ENCODE results near the gene LRP8. TPM values are rescaled to one million over a fixed set of nuclear protein-coding genes. Genes with fewer than 3 reads are reported as not detected.

The LRP8 gene
- polyA plus RNA-seq, 2 donors = 2.7 to 6.9 TPM

GRCh38 chr1:53274026-53274425 lies 53.8 kb downstream of the LRP8 start:
- Histone ChIP-seq H3K4me1 (ENCODE audit: control insufficient read depth in 2 of 2, insufficient read depth in 2 of 2, low read length in 1 of 2) (peaks cover 0 to 13% of the 10 kb centered on the region in 2 donors), H3K9me3 (ENCODE audit: control insufficient read depth in 2 of 2, insufficient read depth in 1 of 2, low read depth in 1 of 2, low read length in 1 of 2) (peaks cover 0 to 2% of the 10 kb centered on the region in 2 donors), H3K27me3 (ENCODE audit: control insufficient read depth in 1 of 2, insufficient read depth in 2 of 2, low read length in 2 of 2) (no peaks in the 10 kb centered on the region), H3K36me3 (ENCODE audit: control insufficient read depth in 2 of 2, insufficient read depth in 2 of 2, low read length in 1 of 2) (peaks cover 0 to 8% of the 10 kb centered on the region in 2 donors), H3K4me3 (ENCODE audit: low read depth in 1 of 2, low read length in 2 of 2) (no peak overlapping the region), H3K27ac (ENCODE audit: low read depth in 2 of 2, low read length in 1 of 2) (no peak overlapping the region)
- 91 to 94% methylated on average over 4 of the region's 4 CpGs for WGBS, 2 donors

- no peak overlapping the region for H3K4me3 ChIP-seq (ENCODE audit: low read depth in 1 of 2, low read length in 2 of 2)
- no peak overlapping the region for H3K27ac ChIP-seq (ENCODE audit: low read depth in 2 of 2, low read length in 1 of 2)
- H3K9me3 ChIP-seq (ENCODE audit: control insufficient read depth in 2 of 2, insufficient read depth in 1 of 2, low read depth in 1 of 2, low read length in 1 of 2) = peaks cover 0 to 2% of the 10 kb centered on the region in 2 donors
- no peaks in the 10 kb centered on the region for H3K27me3 ChIP-seq (ENCODE audit: control insufficient read depth in 1 of 2, insufficient read depth in 2 of 2, low read length in 2 of 2)
- H3K36me3 ChIP-seq (ENCODE audit: control insufficient read depth in 2 of 2, insufficient read depth in 2 of 2, low read length in 1 of 2) = peaks cover 0 to 8% of the 10 kb centered on the region in 2 donors
- WGBS, 2 donors = 43 to 71% methylated on average over 2 of the region's 2 CpGs
- H3K4me1 ChIP-seq (ENCODE audit: control insufficient read depth in 2 of 2, insufficient read depth in 2 of 2, low read length in 1 of 2) = peaks cover 0 to 13% of the 10 kb centered on the region in 2 donors
These were observed 54.3 kb downstream of the LRP8 start for GRCh38 chr1:53273526-53273925.

- Histone ChIP-seq H3K36me3 (ENCODE audit: control insufficient read depth in 2 of 2, insufficient read depth in 2 of 2, low read length in 1 of 2) (peaks cover 0 to 8% of the 10 kb centered on the region in 2 donors), H3K27me3 (ENCODE audit: control insufficient read depth in 1 of 2, insufficient read depth in 2 of 2, low read length in 2 of 2) (no peaks in the 10 kb centered on the region)
- WGBS, 2 donors = 88 to 95% methylated on average over 4 of the region's 4 CpGs
These were observed 55.5 kb downstream of the LRP8 start for GRCh38 chr1:53272349-53272748.

GRCh38 chr1:53271446-53272090 lies 56.3 kb downstream of the LRP8 start:
- Histone ChIP-seq H3K27ac (ENCODE audit: low read depth in 2 of 2, low read length in 1 of 2) (no peak overlapping the region), H3K9me3 (ENCODE audit: control insufficient read depth in 2 of 2, insufficient read depth in 1 of 2, low read depth in 1 of 2, low read length in 1 of 2) (peaks cover 0 to 2% of the 10 kb centered on the region in 2 donors), H3K27me3 (ENCODE audit: control insufficient read depth in 1 of 2, insufficient read depth in 2 of 2, low read length in 2 of 2) (no peaks in the 10 kb centered on the region), H3K36me3 (ENCODE audit: control insufficient read depth in 2 of 2, insufficient read depth in 2 of 2, low read length in 1 of 2) (peaks cover 0 to 6% of the 10 kb centered on the region in 2 donors), H3K4me3 (ENCODE audit: low read depth in 1 of 2, low read length in 2 of 2) (no peak overlapping the region), H3K4me1 (ENCODE audit: control insufficient read depth in 2 of 2, insufficient read depth in 2 of 2, low read length in 1 of 2) (peaks cover 0 to 13% of the 10 kb centered on the region in 2 donors)
- WGBS, 2 donors = 98% methylated on average over 5 of the region's 5 CpGs

More at GRCh38 chr1:53272349-53272748, 55.5 kb downstream of the LRP8 start:
- Histone ChIP-seq H3K4me3 (ENCODE audit: low read depth in 1 of 2, low read length in 2 of 2) (no peak overlapping the region), H3K9me3 (ENCODE audit: control insufficient read depth in 2 of 2, insufficient read depth in 1 of 2, low read depth in 1 of 2, low read length in 1 of 2) (peaks cover 0 to 2% of the 10 kb centered on the region in 2 donors), H3K27ac (ENCODE audit: low read depth in 2 of 2, low read length in 1 of 2) (no peak overlapping the region), H3K4me1 (ENCODE audit: control insufficient read depth in 2 of 2, insufficient read depth in 2 of 2, low read length in 1 of 2) (peaks cover 0 to 13% of the 10 kb centered on the region in 2 donors)

GRCh38 chr1:53270873-53271272 lies 57.0 kb downstream of the LRP8 start:
- Histone ChIP-seq H3K4me3 (ENCODE audit: low read depth in 1 of 2, low read length in 2 of 2) (no peak overlapping the region), H3K9me3 (ENCODE audit: control insufficient read depth in 2 of 2, insufficient read depth in 1 of 2, low read depth in 1 of 2, low read length in 1 of 2) (peaks cover 0 to 2% of the 10 kb centered on the region in 2 donors), H3K36me3 (ENCODE audit: control insufficient read depth in 2 of 2, insufficient read depth in 2 of 2, low read length in 1 of 2) (peaks cover 0 to 8% of the 10 kb centered on the region in 2 donors), H3K27me3 (ENCODE audit: control insufficient read depth in 1 of 2, insufficient read depth in 2 of 2, low read length in 2 of 2) (no peaks in the 10 kb centered on the region), H3K27ac (ENCODE audit: low read depth in 2 of 2, low read length in 1 of 2) (no peak overlapping the region), H3K4me1 (ENCODE audit: control insufficient read depth in 2 of 2, insufficient read depth in 2 of 2, low read length in 1 of 2) (peaks cover 0 to 13% of the 10 kb centered on the region in 2 donors)
- 91 to 93% methylated on average over 8 of the region's 8 CpGs for WGBS, 2 donors

- H3K27me3 ChIP-seq (ENCODE audit: control insufficient read depth in 1 of 2, insufficient read depth in 2 of 2, low read length in 2 of 2) = no peaks in the 10 kb centered on the region
- no peaks in the 10 kb centered on the region for H3K9me3 ChIP-seq (ENCODE audit: control insufficient read depth in 2 of 2, insufficient read depth in 1 of 2, low read depth in 1 of 2, low read length in 1 of 2)
- peaks cover 0 to 8% of the 10 kb centered on the region in 2 donors for H3K36me3 ChIP-seq (ENCODE audit: control insufficient read depth in 2 of 2, insufficient read depth in 2 of 2, low read length in 1 of 2)
- 58 to 61% methylated on average over 1 of the region's 1 CpG for WGBS, 2 donors
- no peak overlapping the region for H3K4me3 ChIP-seq (ENCODE audit: low read depth in 1 of 2, low read length in 2 of 2)
- no peak overlapping the region for H3K27ac ChIP-seq (ENCODE audit: low read depth in 2 of 2, low read length in 1 of 2)
- H3K4me1 ChIP-seq (ENCODE audit: control insufficient read depth in 2 of 2, insufficient read depth in 2 of 2, low read length in 1 of 2) = peaks cover 0 to 13% of the 10 kb centered on the region in 2 donors
These were observed 57.8 kb downstream of the LRP8 start for GRCh38 chr1:53270107-53270506.

GRCh38 chr1:53267761-53268160 lies 60.1 kb downstream of the LRP8 start:
- Histone ChIP-seq H3K9me3 (ENCODE audit: control insufficient read depth in 2 of 2, insufficient read depth in 1 of 2, low read depth in 1 of 2, low read length in 1 of 2) (no peaks in the 10 kb centered on the region), H3K36me3 (ENCODE audit: control insufficient read depth in 2 of 2, insufficient read depth in 2 of 2, low read length in 1 of 2) (peaks cover 0 to 18% of the 10 kb centered on the region in 2 donors), H3K27me3 (ENCODE audit: control insufficient read depth in 1 of 2, insufficient read depth in 2 of 2, low read length in 2 of 2) (no peaks in the 10 kb centered on the region), H3K27ac (ENCODE audit: low read depth in 2 of 2, low read length in 1 of 2) (no peak overlapping the region), H3K4me3 (ENCODE audit: low read depth in 1 of 2, low read length in 2 of 2) (no peak overlapping the region), H3K4me1 (ENCODE audit: control insufficient read depth in 2 of 2, insufficient read depth in 2 of 2, low read length in 1 of 2) (peaks cover 0 to 3% of the 10 kb centered on the region in 2 donors)

- Histone ChIP-seq H3K36me3 (ENCODE audit: control insufficient read depth in 2 of 2, insufficient read depth in 2 of 2, low read length in 1 of 2) (peaks cover 0 to 18% of the 10 kb centered on the region in 2 donors), H3K27me3 (ENCODE audit: control insufficient read depth in 1 of 2, insufficient read depth in 2 of 2, low read length in 2 of 2) (no peaks in the 10 kb centered on the region), H3K4me3 (ENCODE audit: low read depth in 1 of 2, low read length in 2 of 2) (no peak overlapping the region), H3K9me3 (ENCODE audit: control insufficient read depth in 2 of 2, insufficient read depth in 1 of 2, low read depth in 1 of 2, low read length in 1 of 2) (no peaks in the 10 kb centered on the region), H3K27ac (ENCODE audit: low read depth in 2 of 2, low read length in 1 of 2) (no peak overlapping the region), H3K4me1 (ENCODE audit: control insufficient read depth in 2 of 2, insufficient read depth in 2 of 2, low read length in 1 of 2) (no peaks in the 10 kb centered on the region)
These were observed 61.8 kb downstream of the LRP8 start for GRCh38 chr1:53266038-53266437.

GRCh38 chr1:53265581-53265980 lies 62.3 kb downstream of the LRP8 start:
- no peaks in the 10 kb centered on the region for H3K4me1 ChIP-seq (ENCODE audit: control insufficient read depth in 2 of 2, insufficient read depth in 2 of 2, low read length in 1 of 2)
- no peak overlapping the region for H3K4me3 ChIP-seq (ENCODE audit: low read depth in 1 of 2, low read length in 2 of 2)
- 86 to 94% methylated on average over 4 of the region's 4 CpGs for WGBS, 2 donors
- no peaks in the 10 kb centered on the region for H3K27me3 ChIP-seq (ENCODE audit: control insufficient read depth in 1 of 2, insufficient read depth in 2 of 2, low read length in 2 of 2)
- no peak overlapping the region for H3K27ac ChIP-seq (ENCODE audit: low read depth in 2 of 2, low read length in 1 of 2)
- H3K9me3 ChIP-seq (ENCODE audit: control insufficient read depth in 2 of 2, insufficient read depth in 1 of 2, low read depth in 1 of 2, low read length in 1 of 2) = no peaks in the 10 kb centered on the region
- H3K36me3 ChIP-seq (ENCODE audit: control insufficient read depth in 2 of 2, insufficient read depth in 2 of 2, low read length in 1 of 2) = peaks cover 0 to 18% of the 10 kb centered on the region in 2 donors

GRCh38 chr1:53264048-53264447 lies 63.8 kb downstream of the LRP8 start:
- Histone ChIP-seq H3K4me1 (ENCODE audit: control insufficient read depth in 2 of 2, insufficient read depth in 2 of 2, low read length in 1 of 2) (no peaks in the 10 kb centered on the region), H3K4me3 (ENCODE audit: low read depth in 1 of 2, low read length in 2 of 2) (no peak overlapping the region), H3K27ac (ENCODE audit: low read depth in 2 of 2, low read length in 1 of 2) (no peak overlapping the region), H3K27me3 (ENCODE audit: control insufficient read depth in 1 of 2, insufficient read depth in 2 of 2, low read length in 2 of 2) (no peaks in the 10 kb centered on the region), H3K36me3 (ENCODE audit: control insufficient read depth in 2 of 2, insufficient read depth in 2 of 2, low read length in 1 of 2) (peaks cover 0 to 18% of the 10 kb centered on the region in 2 donors), H3K9me3 (ENCODE audit: control insufficient read depth in 2 of 2, insufficient read depth in 1 of 2, low read depth in 1 of 2, low read length in 1 of 2) (no peaks in the 10 kb centered on the region)
- WGBS, 2 donors = 97% methylated on average over 11 of the region's 11 CpGs
